K562 (cell line): Measurements from ENCODE around the gene A1BG. TPM values are rescaled to one million over a fixed set of nuclear protein-coding genes. Genes with fewer than 3 reads are reported as not detected.

Experiments used
- CREM ChIP-seq: IDR thresholded peaks from 2 replicates; pipeline ENCODE4 v1.6.1; 2014; ENCODE audit warnings: antibody characterized with exemption, low read depth
- ELF2 ChIP-seq: fragments of 250-450 bp; sonication (Bioruptor Pico); IDR thresholded peaks from 2 replicates; pipeline ENCODE4 v1.5.0; 2021; ENCODE audit warnings: mild to moderate bottlenecking
- EP300 ChIP-seq: IDR thresholded peaks from 2 replicates; pipeline ENCODE4 v1.6.1; 2012; ENCODE audit warnings: low read length, improper control_type of control experiment
- ESRRA ChIP-seq: fragments of 450-650 bp; IDR thresholded peaks from 2 replicates; pipeline ENCODE4 v1.6.1; 2014; ENCODE audit warnings: low read depth, mild to moderate bottlenecking, moderate library complexity, borderline replicate concordance
- HDAC1 ChIP-seq, 2 experiments: fragments of 450-650 bp; IDR thresholded peaks; 2 replicates each; pipeline ENCODE4 v1.6.1; 2016 to 2017; ENCODE audit warnings: inconsistent platforms in 1 of 2, mild to moderate bottlenecking in 1 of 2, moderate library complexity in 1 of 2
- ILF3 ChIP-seq: fragments of 450-650 bp; IDR thresholded peaks from 2 replicates; pipeline ENCODE4 v1.6.1; 2018; ENCODE audit warnings: antibody characterized with exemption, mild to moderate bottlenecking, moderate library complexity, borderline replicate concordance
- KDM4B ChIP-seq, 2 experiments: fragments of 450-650 bp in 1 of 2; sonication (generic) in 1 of 2; IDR thresholded peaks; 2 replicates each; pipeline ENCODE4 v1.6.1; 2016 to 2017; ENCODE audit warnings: borderline replicate concordance in 2 of 2, antibody characterized with exemption in 1 of 2, low read depth in 1 of 2, mild to moderate bottlenecking in 1 of 2
- KLF13 ChIP-seq: fragments of 450-650 bp; IDR thresholded peaks from 2 replicates; pipeline ENCODE4 v1.6.1; 2016; ENCODE audit warnings: missing genetic modification characterization, low read depth, mild to moderate bottlenecking, missing compliant biosample characterization, moderate library complexity, borderline replicate concordance
- MAFK ChIP-seq: IDR thresholded peaks from 2 replicates; pipeline ENCODE4 v1.6.1; 2011; ENCODE audit warnings: low read length, improper control_type of control experiment
- MCM5 ChIP-seq: fragments of 450-650 bp; IDR thresholded peaks from 2 replicates; pipeline ENCODE4 v1.6.1; 2016; ENCODE audit warnings: low read depth
- NR1H2 ChIP-seq: sonication (generic); formaldehyde crosslinking; IDR thresholded peaks from 2 replicates; pipeline ENCODE4 v1.4.0; 2020; ENCODE audit warnings: mild to moderate bottlenecking, missing genetic modification reagents
- PPARD ChIP-seq: fragments of 250-450 bp; sonication (Bioruptor Pico); IDR thresholded peaks from 2 replicates; pipeline ENCODE4 v1.8.0; 2022; ENCODE audit warnings: inconsistent platforms, mild to moderate bottlenecking, moderate library complexity
- ZNF324 ChIP-seq: fragments of 250-450 bp; sonication (Bioruptor Pico); IDR thresholded peaks from 2 replicates; pipeline ENCODE4 v1.4.0; 2020; ENCODE audit warnings: mild to moderate bottlenecking
- polyA plus RNA-seq, 8 experiments: library from polyadenylated mRNA; depleted of rRNA in 4 of 8; stranded (reverse) in 5 of 8; unstranded in 3 of 8; fragments of >200 nt; fragmentation: Nextera tagmentation in 2 of 8; fragmentation: Illumina TruSeq in 1 of 8; extraction: Ambion mirVana in 2 of 8; extraction: Trizol in 1 of 8; gene quantifications; 2 replicates each; pipeline versions ENCODE4 v1.2.1 to v1.2.3, GENCODE V29; 2011 to 2014; ENCODE audit warnings: inconsistent platforms in 1 of 8, missing spikeins in 1 of 8
- total RNA-seq, 7 experiments: library from RNA; depleted of rRNA in 6 of 7; stranded (reverse); fragments of >200 nt in 6 of 7; fragmentation: Illumina TruSeq in 2 of 7; extraction: Trizol in 2 of 7; gene quantifications; 2 replicates each; pipeline versions ENCODE4 v1.2.1 to v1.2.3, GENCODE V29; 2011 to 2021; ENCODE audit warnings: low replicate concordance in 1 of 7
- TF ChIP-seq, protein P1 (sequence below): sonication (generic); formaldehyde crosslinking; IDR thresholded peaks from 2 replicates; pipeline ENCODE4 v1.8.0; 2023; ENCODE audit warnings: mild to moderate bottlenecking, missing genetic modification reagents
- TF ChIP-seq, protein P2 (sequence below): fragments of 250-450 bp; sonication (Bioruptor Pico); IDR thresholded peaks from 2 replicates; pipeline ENCODE4 v1.5.0; 2020; ENCODE audit warnings: mild to moderate bottlenecking, borderline replicate concordance
- TF ChIP-seq, protein P3 (sequence below): sonication (generic); formaldehyde crosslinking; IDR thresholded peaks from 2 replicates; pipeline ENCODE4 v1.8.1; 2023; ENCODE audit warnings: mild to moderate bottlenecking, missing genetic modification reagents, moderate library complexity
- TF ChIP-seq, protein P4 (sequence below): fragments of 450-650 bp; IDR thresholded peaks from 2 replicates; pipeline ENCODE4 v1.7.1; 2018; ENCODE audit warnings: mild to moderate bottlenecking, low read depth; ENCODE audit not compliant: partially characterized antibody
- TF ChIP-seq, protein P5 (sequence below): fragments of 450-650 bp; formaldehyde crosslinking; IDR thresholded peaks from 2 replicates; pipeline ENCODE4 v1.4.0; 2020; ENCODE audit warnings: mild to moderate bottlenecking, moderate library complexity

Gene A1BG
- total and polyA plus RNA-seq, 9 of the 15 experiments (the other 6 are each of a cell fraction or from before 2014, with no cell fraction given) = 0.10 to 19.8 (median 2.6) TPM

DNA sequence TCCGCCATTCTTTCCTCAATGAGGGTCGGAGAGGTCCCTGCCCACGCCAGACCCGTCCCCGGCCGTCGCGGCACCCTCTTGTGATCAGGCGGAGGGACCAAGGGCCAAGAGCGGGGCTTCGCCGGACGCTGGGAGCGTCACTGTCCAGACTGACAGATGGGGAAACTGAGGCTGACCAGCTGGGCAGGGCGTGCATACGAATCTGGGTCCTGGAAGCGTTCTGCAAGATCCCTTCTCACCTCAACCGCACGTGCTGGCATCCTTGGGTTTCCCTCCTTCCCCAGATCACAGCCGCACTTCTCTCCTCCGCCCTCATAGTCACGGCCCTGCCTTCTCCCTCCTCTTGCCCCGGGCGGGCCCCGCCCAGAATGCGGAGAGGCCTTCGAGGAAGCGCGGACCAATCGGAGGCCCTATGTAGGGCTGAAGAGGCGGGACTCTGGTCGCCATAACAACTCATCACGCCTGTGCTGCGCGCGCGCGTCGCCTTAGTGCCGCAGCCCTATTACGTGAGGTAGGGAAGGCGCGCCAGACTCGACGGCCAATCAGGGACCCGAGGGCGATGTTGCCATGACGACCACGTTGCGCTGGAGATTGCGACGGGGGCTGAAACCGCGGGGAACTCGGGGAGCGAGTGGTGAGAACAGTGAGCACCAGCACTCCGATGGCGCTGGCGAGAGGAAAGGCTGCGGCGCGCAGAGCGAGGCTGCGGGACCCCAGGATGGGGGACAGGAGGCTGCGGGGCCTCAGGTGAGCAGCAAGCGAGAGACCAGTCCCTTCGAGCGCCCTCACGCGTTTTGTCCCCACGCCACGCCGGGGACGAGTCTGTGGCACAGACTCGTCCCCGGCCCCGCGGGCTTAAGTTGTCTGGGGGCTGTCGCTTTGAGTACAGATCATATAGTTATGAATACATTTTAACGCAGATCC lies 47.9 kb upstream of the A1BG start (continued):
- TF ChIP-seq, protein P1, sequence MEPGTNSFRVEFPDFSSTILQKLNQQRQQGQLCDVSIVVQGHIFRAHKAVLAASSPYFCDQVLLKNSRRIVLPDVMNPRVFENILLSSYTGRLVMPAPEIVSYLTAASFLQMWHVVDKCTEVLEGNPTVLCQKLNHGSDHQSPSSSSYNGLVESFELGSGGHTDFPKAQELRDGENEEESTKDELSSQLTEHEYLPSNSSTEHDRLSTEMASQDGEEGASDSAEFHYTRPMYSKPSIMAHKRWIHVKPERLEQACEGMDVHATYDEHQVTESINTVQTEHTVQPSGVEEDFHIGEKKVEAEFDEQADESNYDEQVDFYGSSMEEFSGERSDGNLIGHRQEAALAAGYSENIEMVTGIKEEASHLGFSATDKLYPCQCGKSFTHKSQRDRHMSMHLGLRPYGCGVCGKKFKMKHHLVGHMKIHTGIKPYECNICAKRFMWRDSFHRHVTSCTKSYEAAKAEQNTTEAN = no peak
- TF ChIP-seq KLF13 (tag) (no peak), ZNF324 (no peak), ESRRA (no peak; the same call in 1 of the 2 replicates), CREM (peak; percentile 99), KDM4B (IDR thresholded peaks at IDR 0.05; ENCODE audit: borderline replicate concordance in 2 of 2, low read depth in 1 of 2) (no peak; a peak in 1 of 4 replicates), EP300 (no peak), MAFK (no peak), PPARD (CRISPR knock-in tag) (no peak), MCM5 (no peak), HDAC1 (IDR thresholded peaks at IDR 0.05) (peak in 1 of 2 experiments; percentile 77; a peak in 2 of 4 replicates), ELF2 (CRISPR knock-in tag) (no peak), NR1H2 (CRISPR knock-in tag) (no peak), ILF3 (no peak)
- TF ChIP-seq, protein P2, sequence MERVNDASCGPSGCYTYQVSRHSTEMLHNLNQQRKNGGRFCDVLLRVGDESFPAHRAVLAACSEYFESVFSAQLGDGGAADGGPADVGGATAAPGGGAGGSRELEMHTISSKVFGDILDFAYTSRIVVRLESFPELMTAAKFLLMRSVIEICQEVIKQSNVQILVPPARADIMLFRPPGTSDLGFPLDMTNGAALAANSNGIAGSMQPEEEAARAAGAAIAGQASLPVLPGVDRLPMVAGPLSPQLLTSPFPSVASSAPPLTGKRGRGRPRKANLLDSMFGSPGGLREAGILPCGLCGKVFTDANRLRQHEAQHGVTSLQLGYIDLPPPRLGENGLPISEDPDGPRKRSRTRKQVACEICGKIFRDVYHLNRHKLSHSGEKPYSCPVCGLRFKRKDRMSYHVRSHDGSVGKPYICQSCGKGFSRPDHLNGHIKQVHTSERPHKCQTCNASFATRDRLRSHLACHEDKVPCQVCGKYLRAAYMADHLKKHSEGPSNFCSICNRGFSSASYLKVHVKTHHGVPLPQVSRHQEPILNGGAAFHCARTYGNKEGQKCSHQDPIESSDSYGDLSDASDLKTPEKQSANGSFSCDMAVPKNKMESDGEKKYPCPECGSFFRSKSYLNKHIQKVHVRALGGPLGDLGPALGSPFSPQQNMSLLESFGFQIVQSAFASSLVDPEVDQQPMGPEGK (CRISPR knock-in tag) = no peak
- TF ChIP-seq, protein P3, sequence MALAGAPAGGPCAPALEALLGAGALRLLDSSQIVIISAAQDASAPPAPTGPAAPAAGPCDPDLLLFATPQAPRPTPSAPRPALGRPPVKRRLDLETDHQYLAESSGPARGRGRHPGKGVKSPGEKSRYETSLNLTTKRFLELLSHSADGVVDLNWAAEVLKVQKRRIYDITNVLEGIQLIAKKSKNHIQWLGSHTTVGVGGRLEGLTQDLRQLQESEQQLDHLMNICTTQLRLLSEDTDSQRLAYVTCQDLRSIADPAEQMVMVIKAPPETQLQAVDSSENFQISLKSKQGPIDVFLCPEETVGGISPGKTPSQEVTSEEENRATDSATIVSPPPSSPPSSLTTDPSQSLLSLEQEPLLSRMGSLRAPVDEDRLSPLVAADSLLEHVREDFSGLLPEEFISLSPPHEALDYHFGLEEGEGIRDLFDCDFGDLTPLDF (CRISPR knock-in tag) = peak; percentile 93
- TF ChIP-seq, protein P4, sequence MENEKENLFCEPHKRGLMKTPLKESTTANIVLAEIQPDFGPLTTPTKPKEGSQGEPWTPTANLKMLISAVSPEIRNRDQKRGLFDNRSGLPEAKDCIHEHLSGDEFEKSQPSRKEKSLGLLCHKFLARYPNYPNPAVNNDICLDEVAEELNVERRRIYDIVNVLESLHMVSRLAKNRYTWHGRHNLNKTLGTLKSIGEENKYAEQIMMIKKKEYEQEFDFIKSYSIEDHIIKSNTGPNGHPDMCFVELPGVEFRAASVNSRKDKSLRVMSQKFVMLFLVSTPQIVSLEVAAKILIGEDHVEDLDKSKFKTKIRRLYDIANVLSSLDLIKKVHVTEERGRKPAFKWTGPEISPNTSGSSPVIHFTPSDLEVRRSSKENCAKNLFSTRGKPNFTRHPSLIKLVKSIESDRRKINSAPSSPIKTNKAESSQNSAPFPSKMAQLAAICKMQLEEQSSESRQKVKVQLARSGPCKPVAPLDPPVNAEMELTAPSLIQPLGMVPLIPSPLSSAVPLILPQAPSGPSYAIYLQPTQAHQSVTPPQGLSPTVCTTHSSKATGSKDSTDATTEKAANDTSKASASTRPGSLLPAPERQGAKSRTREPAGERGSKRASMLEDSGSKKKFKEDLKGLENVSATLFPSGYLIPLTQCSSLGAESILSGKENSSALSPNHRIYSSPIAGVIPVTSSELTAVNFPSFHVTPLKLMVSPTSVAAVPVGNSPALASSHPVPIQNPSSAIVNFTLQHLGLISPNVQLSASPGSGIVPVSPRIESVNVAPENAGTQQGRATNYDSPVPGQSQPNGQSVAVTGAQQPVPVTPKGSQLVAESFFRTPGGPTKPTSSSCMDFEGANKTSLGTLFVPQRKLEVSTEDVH = peak; percentile 67
- TF ChIP-seq, protein P5, sequence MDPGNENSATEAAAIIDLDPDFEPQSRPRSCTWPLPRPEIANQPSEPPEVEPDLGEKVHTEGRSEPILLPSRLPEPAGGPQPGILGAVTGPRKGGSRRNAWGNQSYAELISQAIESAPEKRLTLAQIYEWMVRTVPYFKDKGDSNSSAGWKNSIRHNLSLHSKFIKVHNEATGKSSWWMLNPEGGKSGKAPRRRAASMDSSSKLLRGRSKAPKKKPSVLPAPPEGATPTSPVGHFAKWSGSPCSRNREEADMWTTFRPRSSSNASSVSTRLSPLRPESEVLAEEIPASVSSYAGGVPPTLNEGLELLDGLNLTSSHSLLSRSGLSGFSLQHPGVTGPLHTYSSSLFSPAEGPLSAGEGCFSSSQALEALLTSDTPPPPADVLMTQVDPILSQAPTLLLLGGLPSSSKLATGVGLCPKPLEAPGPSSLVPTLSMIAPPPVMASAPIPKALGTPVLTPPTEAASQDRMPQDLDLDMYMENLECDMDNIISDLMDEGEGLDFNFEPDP (CRISPR knock-in tag) = peak; percentile 38; the same call in 1 of the 2 replicates
